ENCODE results near the gene NAA10. TPM values are rescaled to one million over a fixed set of nuclear protein-coding genes. Genes with fewer than 3 reads are reported as not detected.

Gene NAA10
- total and polyA plus RNA-seq, 5 donors from 2014 or later: 70.0 to 99.8 (median 77.0) TPM

- peaks cover 0 to 26% (median 9%) of the 10 kb centered on the region in 4 donors for H3K4me1 Mint-ChIP-seq
Observed at GRCh38 chrX:153907456-153907855, 27.4 kb downstream of the NAA10 start.

GRCh38 chrX:153906126-153906917 is 28.5 kb downstream of the NAA10 start:
- H3K27ac ChIP-seq (ENCODE audit: insufficient read depth, low read length, poor library complexity, severe bottlenecking): no peak overlapping the region
- peaks cover 0 to 2% (median 0%) of the 10 kb centered on the region in 7 donors for H3K9me3 Mint-ChIP-seq
- peaks cover 35% of the 10 kb centered on the region for H3K4me1 ChIP-seq (ENCODE audit: control insufficient read depth, insufficient read depth, low read length, poor library complexity, severe bottlenecking)
- no peaks in the 10 kb centered on the region for H3K27me3 Mint-ChIP-seq
- H3K27me3 ChIP-seq (ENCODE audit: control insufficient read depth, insufficient read depth, low read length): no peaks in the 10 kb centered on the region
- H3K4me3 ChIP-seq (ENCODE audit: low read depth, low read length): no peak overlapping the region
- DNase-seq: no peak
- peak overlapping the region in 1 of 3 donors; percentile 26 for H3K27ac Mint-ChIP-seq
- H3K4me1 Mint-ChIP-seq: peaks cover 0 to 29% (median 10%) of the 10 kb centered on the region in 4 donors
- H3K4me3 Mint-ChIP-seq: peak overlapping the region in 1 of 4 donors; percentile 63
- no peaks in the 10 kb centered on the region for H3K36me3 Mint-ChIP-seq
- peaks cover 7% of the 10 kb centered on the region for H3K36me3 ChIP-seq (ENCODE audit: control insufficient read depth, insufficient read depth, low read length)
- no peaks in the 10 kb centered on the region for H3K9me3 ChIP-seq (ENCODE audit: control insufficient read depth in 2 of 2, low read length in 2 of 2)
- no peak for ATAC-seq (ENCODE audit: low read depth in 2 of 2)

More at GRCh38 chrX:153907456-153907855, 27.4 kb downstream of the NAA10 start:
- no peak for DNase-seq
- no peak overlapping the region for H3K4me3 ChIP-seq (ENCODE audit: low read depth, low read length)
- Mint-ChIP-seq H3K4me3 (no peak overlapping the region), H3K9me3 (peaks cover 0 to 2% (median 0%) of the 10 kb centered on the region in 7 donors), H3K27me3 (no peaks in the 10 kb centered on the region), H3K27ac (no peak overlapping the region), H3K36me3 (peaks cover 6% of the 10 kb centered on the region)
- peaks cover 27% of the 10 kb centered on the region for H3K4me1 ChIP-seq (ENCODE audit: control insufficient read depth, insufficient read depth, low read length, poor library complexity, severe bottlenecking)
- no peak for ATAC-seq (ENCODE audit: low read depth in 2 of 2)
- H3K27me3 ChIP-seq (ENCODE audit: control insufficient read depth, insufficient read depth, low read length): no peaks in the 10 kb centered on the region
- H3K27ac ChIP-seq (ENCODE audit: insufficient read depth, low read length, poor library complexity, severe bottlenecking): no peak overlapping the region
- peaks cover 13% of the 10 kb centered on the region for H3K36me3 ChIP-seq (ENCODE audit: control insufficient read depth, insufficient read depth, low read length)
- no peaks in the 10 kb centered on the region for H3K9me3 ChIP-seq (ENCODE audit: control insufficient read depth in 2 of 2, low read length in 2 of 2)

GRCh38 chrX:153905481-153906095 is 29.2 kb downstream of the NAA10 start:
- no peak overlapping the region for H3K27ac Mint-ChIP-seq
- no peak overlapping the region for H3K4me3 ChIP-seq (ENCODE audit: low read depth, low read length)
- H3K27ac ChIP-seq (ENCODE audit: insufficient read depth, low read length, poor library complexity, severe bottlenecking): peak overlapping the region; percentile 23
- H3K4me3 Mint-ChIP-seq: no peak overlapping the region
- no peaks in the 10 kb centered on the region for H3K27me3 ChIP-seq (ENCODE audit: control insufficient read depth, insufficient read depth, low read length)
- peaks cover 5% of the 10 kb centered on the region for H3K36me3 ChIP-seq (ENCODE audit: control insufficient read depth, insufficient read depth, low read length)
- H3K36me3 Mint-ChIP-seq: no peaks in the 10 kb centered on the region
- peaks cover 4% of the 10 kb centered on the region for H3K27me3 Mint-ChIP-seq
- peaks cover 42% of the 10 kb centered on the region for H3K4me1 ChIP-seq (ENCODE audit: control insufficient read depth, insufficient read depth, low read length, poor library complexity, severe bottlenecking)
- peaks cover 3 to 37% (median 14%) of the 10 kb centered on the region in 4 donors for H3K4me1 Mint-ChIP-seq
- H3K9me3 ChIP-seq (ENCODE audit: control insufficient read depth in 2 of 2, low read length in 2 of 2): no peaks in the 10 kb centered on the region
- peaks cover 0 to 2% (median 0%) of the 10 kb centered on the region in 7 donors for H3K9me3 Mint-ChIP-seq
- no peak for DNase-seq
- ATAC-seq (ENCODE audit: low read depth in 2 of 2): no peak

GRCh38 chrX:153903991-153904957 is 30.6 kb downstream of the NAA10 start, which contains the start of gene AVPR2:
Gene AVPR2 (plus strand): TSS chrX:153904673. CDS start chrX:153905146, 473 bp downstream.
- Histone ChIP-seq H3K9me3 (ENCODE audit: control insufficient read depth in 2 of 2, low read length in 2 of 2) (no peaks in the 10 kb centered on the region), H3K27ac (ENCODE audit: insufficient read depth, low read length, poor library complexity, severe bottlenecking) (peak within 1 kb of the TSS; percentile 23), H3K36me3 (ENCODE audit: control insufficient read depth, insufficient read depth, low read length) (peaks cover 3% of the 10 kb centered on the region), H3K27me3 (ENCODE audit: control insufficient read depth, insufficient read depth, low read length) (no peaks in the 10 kb centered on the region), H3K4me3 (ENCODE audit: low read depth, low read length) (no peak within 1 kb of the TSS), H3K4me1 (ENCODE audit: control insufficient read depth, insufficient read depth, low read length, poor library complexity, severe bottlenecking) (peaks cover 45% of the 10 kb centered on the region)
- ATAC-seq (ENCODE audit: low read depth in 2 of 2) (peak in 1 of 2 donors; percentile 22), DNase-seq (peak in 1 of 3 donors; percentile 30)
- no peaks in the 10 kb centered on the region for H3K36me3 Mint-ChIP-seq
- peak within 1 kb of the TSS; percentile 65 to 97 (median 90) for H3K27ac Mint-ChIP-seq
- peak within 1 kb of the TSS in 3 of 4 donors; percentile 49 to 74 (median 52) for H3K4me3 Mint-ChIP-seq
- H3K27me3 Mint-ChIP-seq: peaks cover 5% of the 10 kb centered on the region
- peaks cover 4 to 38% (median 15%) of the 10 kb centered on the region in 4 donors for H3K4me1 Mint-ChIP-seq
- H3K9me3 Mint-ChIP-seq: peaks cover 0 to 2% (median 0%) of the 10 kb centered on the region in 7 donors

- Histone ChIP-seq H3K9me3 (ENCODE audit: control insufficient read depth in 2 of 2, low read length in 2 of 2) (no peaks in the 10 kb centered on the region), H3K27ac (ENCODE audit: insufficient read depth, low read length, poor library complexity, severe bottlenecking) (no peak overlapping the region), H3K4me3 (ENCODE audit: low read depth, low read length) (no peak overlapping the region), H3K36me3 (ENCODE audit: control insufficient read depth, insufficient read depth, low read length) (no peaks in the 10 kb centered on the region), H3K27me3 (ENCODE audit: control insufficient read depth, insufficient read depth, low read length) (no peaks in the 10 kb centered on the region), H3K4me1 (ENCODE audit: control insufficient read depth, insufficient read depth, low read length, poor library complexity, severe bottlenecking) (peaks cover 45% of the 10 kb centered on the region)
- H3K4me1 Mint-ChIP-seq: peaks cover 4 to 38% (median 16%) of the 10 kb centered on the region in 4 donors
- H3K36me3 Mint-ChIP-seq: no peaks in the 10 kb centered on the region
- DNase-seq: no peak
- ATAC-seq (ENCODE audit: low read depth in 2 of 2): peak in 1 of 2 donors; percentile 5
- H3K9me3 Mint-ChIP-seq: peaks cover 0 to 2% (median 0%) of the 10 kb centered on the region in 7 donors
- H3K4me3 Mint-ChIP-seq: peak overlapping the region in 2 of 4 donors; percentile 49 to 74
- peak overlapping the region; percentile 65 to 97 (median 67) for H3K27ac Mint-ChIP-seq
- H3K27me3 Mint-ChIP-seq: peaks cover 5% of the 10 kb centered on the region
Observed at GRCh38 chrX:153903238-153903980, 31.4 kb downstream of the NAA10 start.

- peaks cover 5% of the 10 kb centered on the region for H3K27me3 Mint-ChIP-seq
- peaks cover 9 to 38% (median 18%) of the 10 kb centered on the region in 4 donors for H3K4me1 Mint-ChIP-seq
- Histone ChIP-seq H3K4me3 (ENCODE audit: low read depth, low read length) (no peak overlapping the region), H3K9me3 (ENCODE audit: control insufficient read depth in 2 of 2, low read length in 2 of 2) (no peaks in the 10 kb centered on the region), H3K36me3 (ENCODE audit: control insufficient read depth, insufficient read depth, low read length) (no peaks in the 10 kb centered on the region), H3K27me3 (ENCODE audit: control insufficient read depth, insufficient read depth, low read length) (no peaks in the 10 kb centered on the region), H3K27ac (ENCODE audit: insufficient read depth, low read length, poor library complexity, severe bottlenecking) (no peak overlapping the region), H3K4me1 (ENCODE audit: control insufficient read depth, insufficient read depth, low read length, poor library complexity, severe bottlenecking) (peaks cover 45% of the 10 kb centered on the region)
- no peak overlapping the region for H3K27ac Mint-ChIP-seq
- ATAC-seq (ENCODE audit: low read depth in 2 of 2): no peak
- DNase-seq: no peak
- peaks cover 0 to 2% (median 0%) of the 10 kb centered on the region in 7 donors for H3K9me3 Mint-ChIP-seq
- no peak overlapping the region for H3K4me3 Mint-ChIP-seq
- no peaks in the 10 kb centered on the region for H3K36me3 Mint-ChIP-seq
Observed at GRCh38 chrX:153902385-153902784, 32.5 kb downstream of the NAA10 start.
